SH-SY5Y (cell line): Measurements from ENCODE around the gene ATM.

Source experiments
- GATA2 ChIP-seq: IDR thresholded peaks from 2 replicates; pipeline ENCODE4 v1.6.1; 2011; ENCODE audit warnings: mild to moderate bottlenecking, low read depth, low read length
- GATA3 ChIP-seq: IDR thresholded peaks from 2 replicates; pipeline ENCODE4 v1.6.1; 2011; ENCODE audit warnings: low read depth, mild to moderate bottlenecking, low read length, moderate library complexity

DNA sequence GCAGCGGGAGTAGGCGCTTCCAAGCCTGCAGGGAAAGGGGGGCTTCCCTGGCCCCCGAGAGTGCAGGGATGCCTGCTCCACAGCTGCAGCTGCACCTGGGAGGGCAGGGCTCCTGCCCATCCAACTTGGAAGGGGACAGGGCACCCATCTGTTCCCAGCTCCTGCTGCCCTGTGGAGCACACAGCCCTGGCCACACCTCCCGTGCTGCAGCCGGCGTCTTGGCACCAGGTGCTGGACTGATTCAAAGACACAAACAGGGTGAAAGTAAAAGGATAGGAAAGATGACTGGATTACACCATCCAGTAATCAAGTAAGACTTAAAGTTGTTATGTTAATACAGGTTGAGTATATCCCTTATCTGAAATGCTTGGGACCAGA, 15.2 kb upstream of the ATM start:
- no peak for TF ChIP-seq GATA2
- no peak for TF ChIP-seq GATA3
